ENCODE measurements around the gene DNLZ.

GRCh38 chr9:136329211-136329627 is 34.3 kb downstream of the DNLZ start:
- TF ChIP-seq CTCF (IDR thresholded peaks at IDR 0.05) (no peak), EZH2 (IDR thresholded peaks at IDR 0.05; ENCODE audit: borderline replicate concordance, insufficient read depth, low read depth, low read length, poor library complexity, severe bottlenecking) (no peak)
